H9 (cell line): ENCODE measurements around the gene CHCHD6. TPM values are rescaled to one million over a fixed set of nuclear protein-coding genes. Genes with fewer than 3 reads are reported as not detected.

Experiments
- DNase-seq: peaks from one replicate; pipeline ENCODE4 v3.0.0-alpha.2; 2017
- H2AFZ ChIP-seq: one replicate; pipeline ENCODE4 v1.6.1; 2013; ENCODE audit warnings: mild to moderate bottlenecking, low read length, control low read depth, moderate library complexity
- H2AK5ac ChIP-seq: 2 replicates; pipeline ENCODE4 v1.6.1; 2013; ENCODE audit warnings: low read length, control low read depth, mixed read lengths; ENCODE audit not compliant: insufficient read length
- H2BK120ac ChIP-seq: one replicate; pipeline ENCODE4 v1.6.1; 2013; ENCODE audit warnings: low read depth, mild to moderate bottlenecking, low read length, control low read depth, inconsistent platforms; ENCODE audit not compliant: poor library complexity, severe bottlenecking
- H2BK12ac ChIP-seq: 2 replicates; pipeline ENCODE4 v1.6.1; 2013; ENCODE audit warnings: low read length, control low read depth, mixed read lengths, low read depth; ENCODE audit not compliant: insufficient read length
- H2BK15ac ChIP-seq: 2 replicates; pipeline ENCODE4 v1.6.1; 2013; ENCODE audit warnings: low read depth, low read length, control low read depth
- H2BK20ac ChIP-seq: one replicate; pipeline ENCODE4 v1.6.1; 2013; ENCODE audit warnings: low read depth, mild to moderate bottlenecking, low read length, control low read depth, inconsistent platforms; ENCODE audit not compliant: poor library complexity, severe bottlenecking
- H2BK5ac ChIP-seq: 2 replicates; pipeline ENCODE4 v1.6.1; 2013; ENCODE audit warnings: low read length, control low read depth, mixed read lengths; ENCODE audit not compliant: insufficient read length
- H3K14ac ChIP-seq: 2 replicates; pipeline ENCODE4 v1.6.1; 2013; ENCODE audit warnings: low read length, control low read depth; ENCODE audit not compliant: insufficient read depth
- H3K18ac ChIP-seq: 2 replicates; pipeline ENCODE4 v1.6.1; 2013; ENCODE audit warnings: low read depth, mild to moderate bottlenecking, mixed read lengths, low read length, control low read depth; ENCODE audit not compliant: insufficient read length
- H3K23ac ChIP-seq: 2 replicates; pipeline ENCODE4 v1.6.1; 2013; ENCODE audit warnings: low read length, control low read depth, mixed read lengths, low read depth; ENCODE audit not compliant: insufficient read length
- H3K23me2 ChIP-seq: 2 replicates; pipeline ENCODE4 v1.6.1; 2013; ENCODE audit warnings: low read depth, mild to moderate bottlenecking, mixed read lengths, low read length, control low read depth; ENCODE audit not compliant: insufficient read length, poor library complexity, severe bottlenecking
- H3K27ac ChIP-seq: 2 replicates; pipeline ENCODE4 v1.5.1; 2013; ENCODE audit warnings: low read length, control low read depth, mixed read lengths, low read depth; ENCODE audit not compliant: insufficient read length
- H3K27me3 ChIP-seq: 2 replicates; pipeline ENCODE4 v1.6.1; 2013; ENCODE audit warnings: low read length, control low read depth, inconsistent platforms; ENCODE audit not compliant: insufficient read depth
- H3K4ac ChIP-seq: 2 replicates; pipeline ENCODE4 v1.6.1; 2013; ENCODE audit warnings: low read depth, mild to moderate bottlenecking, control low read depth, inconsistent platforms, low read length, moderate library complexity
- H3K4me1 ChIP-seq: 2 replicates; pipeline ENCODE4 v1.6.1; 2013; ENCODE audit warnings: low read length, control low read depth, inconsistent platforms; ENCODE audit not compliant: insufficient read depth
- H3K4me2 ChIP-seq: 2 replicates; pipeline ENCODE4 v1.6.1; 2013; ENCODE audit warnings: low read length, control low read depth, mixed read lengths; ENCODE audit not compliant: insufficient read length, insufficient read depth
- H3K56ac ChIP-seq: 2 replicates; pipeline ENCODE4 v1.6.1; 2013; ENCODE audit warnings: low read depth, mild to moderate bottlenecking, mixed read lengths, low read length, control low read depth; ENCODE audit not compliant: insufficient read length
- H3K79me1 ChIP-seq: 2 replicates; pipeline ENCODE4 v1.6.1; 2013; ENCODE audit warnings: low read depth, mild to moderate bottlenecking, moderate library complexity, low read length, control low read depth, inconsistent platforms; ENCODE audit not compliant: insufficient read depth, poor library complexity, severe bottlenecking
- H3K79me2 ChIP-seq: 2 replicates; pipeline ENCODE4 v1.6.1; 2013; ENCODE audit warnings: low read length, control low read depth, inconsistent platforms; ENCODE audit not compliant: insufficient read depth
- H3K9ac ChIP-seq: 2 replicates; pipeline ENCODE4 v1.6.1; 2013; ENCODE audit warnings: low read length, control low read depth, mixed read lengths; ENCODE audit not compliant: insufficient read length; ENCODE audit errors: extremely low read depth
- H3K9me3 ChIP-seq: one replicate; pipeline ENCODE4 v1.6.1; 2013; ENCODE audit warnings: low read depth, low read length, inconsistent platforms; ENCODE audit not compliant: control insufficient read depth
- H3T11ph ChIP-seq: one replicate; pipeline ENCODE4 v1.6.1; 2013; ENCODE audit warnings: mild to moderate bottlenecking, low read length, control low read depth, inconsistent platforms
- H4K20me1 ChIP-seq: one replicate; pipeline ENCODE4 v1.6.1; 2013; ENCODE audit not compliant: control insufficient read depth, insufficient read length, insufficient read depth
- H4K5ac ChIP-seq: 2 replicates; pipeline ENCODE4 v1.6.1; 2013; ENCODE audit warnings: low read depth, mild to moderate bottlenecking, mixed read lengths, low read length, control low read depth; ENCODE audit not compliant: insufficient read length
- H4K8ac ChIP-seq: replicated peaks from 2 replicates; pipeline ENCODE4 v1.6.1; 2013; ENCODE audit warnings: low read length, control low read depth, mixed read lengths, low read depth; ENCODE audit not compliant: insufficient read length
- H4K91ac ChIP-seq: 2 replicates; pipeline ENCODE4 v1.6.1; 2013; ENCODE audit warnings: low read depth, mild to moderate bottlenecking, moderate library complexity, mixed read lengths, low read length, control low read depth; ENCODE audit not compliant: insufficient read length
- H3K27ac Mint-ChIP-seq, 3 experiments: 2 replicates in 2 of 3; 3 replicates in 1 of 3; pipeline ENCODE4 v1.8.0; 2020 to 2021; ENCODE audit warnings: mixed read lengths in 3 of 3, mild to moderate bottlenecking in 1 of 3, moderate library complexity in 1 of 3
- H3K27me3 Mint-ChIP-seq: 2 replicates; pipeline ENCODE4 v1.8.0; 2021; ENCODE audit warnings: low read depth, mild to moderate bottlenecking, moderate library complexity, mixed read lengths
- H3K36me3 Mint-ChIP-seq, 3 experiments: 2 replicates in 2 of 3; 3 replicates in 1 of 3; pipeline ENCODE4 v1.8.0; 2020 to 2021; ENCODE audit warnings: low read depth in 3 of 3, mixed read lengths in 3 of 3; ENCODE audit not compliant: insufficient read depth in 1 of 3
- H3K4me1 Mint-ChIP-seq, 2 experiments: 2 replicates each; pipeline ENCODE4 v1.8.0; 2020; ENCODE audit warnings: mixed read lengths in 2 of 2
- H3K4me3 Mint-ChIP-seq, 2 experiments: 2 replicates in 1 of 2; 3 replicates in 1 of 2; pipeline ENCODE4 v1.8.0; 2020 to 2021; ENCODE audit warnings: mild to moderate bottlenecking in 2 of 2, mixed read lengths in 2 of 2, moderate library complexity in 1 of 2
- H3K9me3 Mint-ChIP-seq, 2 experiments: 2 replicates in 1 of 2; 3 replicates in 1 of 2; pipeline ENCODE4 v1.8.0; 2020; ENCODE audit warnings: mild to moderate bottlenecking in 2 of 2, mixed read lengths in 2 of 2, moderate library complexity in 1 of 2
- WGBS: extraction: QIAGEN DNeasy Blood & Tissue Kit; methylation state at CpG from one replicate; pipeline ENCODE4 v1.1.7; 2013; ENCODE audit warnings: missing lambda C conversion rate, low lambda C conversion rate, mixed read lengths; ENCODE audit not compliant: insufficient read length; ENCODE audit errors: extremely low coverage; 5-methylcytosine and 5-hydroxymethylcytosine counted together
- total RNA-seq: library from RNA; stranded (reverse); gene quantifications from 2 replicates; pipeline ENCODE4 v1.2.1, GENCODE V29; 2021
- TF ChIP-seq, protein P1 (sequence below): fragments of 200-600 bp; sonication (generic); conservative IDR thresholded peaks from 3 replicates; pipeline ENCODE4 v1.8.0; 2021; ENCODE audit warnings: antibody characterized with exemption, mild to moderate bottlenecking

The CHCHD6 gene
- total RNA-seq, 1 experiment from 2014 or later = 34.2 TPM

DNA sequence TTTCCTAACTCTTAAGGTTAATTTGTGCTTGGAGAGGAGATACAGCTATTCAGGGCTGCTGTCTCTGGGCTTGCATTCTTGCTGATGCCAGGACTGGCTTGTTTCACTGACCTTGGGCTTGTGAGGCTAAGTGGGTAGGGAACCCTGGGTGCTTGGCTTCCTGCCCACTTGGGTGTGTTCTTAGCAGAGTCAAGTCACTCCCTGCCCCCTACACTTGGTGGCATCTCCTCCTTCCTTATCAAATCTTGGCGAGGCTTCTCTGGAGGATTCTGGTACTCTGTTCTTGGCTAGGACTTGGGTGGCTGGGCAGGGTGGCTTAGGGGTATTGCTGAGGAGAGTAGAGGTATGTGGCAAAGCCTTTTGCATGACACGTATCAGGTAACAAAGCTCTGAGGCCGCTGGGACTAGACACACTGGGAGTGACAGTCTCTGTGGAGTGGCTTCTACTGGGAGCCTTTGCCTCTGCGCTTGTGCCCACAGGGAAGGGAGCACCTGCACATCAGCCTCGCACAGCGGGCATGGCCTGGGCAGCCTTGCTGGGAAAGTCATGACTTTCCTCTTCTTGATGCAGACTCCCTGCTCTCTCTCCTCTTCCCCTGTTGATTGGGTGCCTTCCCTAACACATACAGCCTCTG lies 41.8 kb downstream of the CHCHD6 start:
- no peaks in the 10 kb centered on the region for H4K20me1 ChIP-seq
- TF ChIP-seq, protein P1, sequence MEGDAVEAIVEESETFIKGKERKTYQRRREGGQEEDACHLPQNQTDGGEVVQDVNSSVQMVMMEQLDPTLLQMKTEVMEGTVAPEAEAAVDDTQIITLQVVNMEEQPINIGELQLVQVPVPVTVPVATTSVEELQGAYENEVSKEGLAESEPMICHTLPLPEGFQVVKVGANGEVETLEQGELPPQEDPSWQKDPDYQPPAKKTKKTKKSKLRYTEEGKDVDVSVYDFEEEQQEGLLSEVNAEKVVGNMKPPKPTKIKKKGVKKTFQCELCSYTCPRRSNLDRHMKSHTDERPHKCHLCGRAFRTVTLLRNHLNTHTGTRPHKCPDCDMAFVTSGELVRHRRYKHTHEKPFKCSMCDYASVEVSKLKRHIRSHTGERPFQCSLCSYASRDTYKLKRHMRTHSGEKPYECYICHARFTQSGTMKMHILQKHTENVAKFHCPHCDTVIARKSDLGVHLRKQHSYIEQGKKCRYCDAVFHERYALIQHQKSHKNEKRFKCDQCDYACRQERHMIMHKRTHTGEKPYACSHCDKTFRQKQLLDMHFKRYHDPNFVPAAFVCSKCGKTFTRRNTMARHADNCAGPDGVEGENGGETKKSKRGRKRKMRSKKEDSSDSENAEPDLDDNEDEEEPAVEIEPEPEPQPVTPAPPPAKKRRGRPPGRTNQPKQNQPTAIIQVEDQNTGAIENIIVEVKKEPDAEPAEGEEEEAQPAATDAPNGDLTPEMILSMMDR = no peak
- no peak overlapping the region for H3K27ac ChIP-seq
- H2BK5ac ChIP-seq = no peak overlapping the region
- H2AK5ac ChIP-seq = no peak overlapping the region
- no peak overlapping the region for H4K8ac ChIP-seq
- no peak overlapping the region for H2BK15ac ChIP-seq
- no peak overlapping the region for H3K18ac ChIP-seq
- no peak overlapping the region for H3K56ac ChIP-seq
- WGBS = no CpG with 5 or more reads among the region's 6 CpGs
- no peaks in the 10 kb centered on the region for H3K79me2 ChIP-seq
- no peak overlapping the region for H2BK12ac ChIP-seq
- H3K23me2 ChIP-seq = no peaks in the 10 kb centered on the region
- no peak overlapping the region; the same call in 1 of the 2 replicates for H3K14ac ChIP-seq
- Mint-ChIP-seq H3K4me3 (no peak overlapping the region), H3K36me3 (peaks cover 0 to 13% (median 9%) of the 10 kb centered on the region in 3 experiments; a peak in 5 of 7 replicates), H3K4me1 (peaks cover 12 to 14% of the 10 kb centered on the region in 2 experiments), H3K27me3 (no peaks in the 10 kb centered on the region), H3K27ac (peak overlapping the region in 2 of 3 experiments; percentile 21 to 91; a peak in 2 of 7 replicates), H3K9me3 (no peaks in the 10 kb centered on the region)
- H2AFZ ChIP-seq = no peak overlapping the region
- H3K4me2 ChIP-seq = no peak overlapping the region
- no peaks in the 10 kb centered on the region for H3K79me1 ChIP-seq
- no peak overlapping the region for H3K9ac ChIP-seq
- no peak overlapping the region for H3K4ac ChIP-seq
- H2BK20ac ChIP-seq = no peak overlapping the region
- no peaks in the 10 kb centered on the region; the same call in 1 of the 2 replicates for H3K4me1 ChIP-seq
- H4K5ac ChIP-seq = no peak overlapping the region
- H3K27me3 ChIP-seq = no peaks in the 10 kb centered on the region
- DNase-seq = no peak
- H2BK120ac ChIP-seq = no peak overlapping the region
- H3T11ph ChIP-seq = no peak overlapping the region
- no peak overlapping the region for H3K23ac ChIP-seq
- H4K91ac ChIP-seq = no peak overlapping the region
- H3K9me3 ChIP-seq = no peaks in the 10 kb centered on the region
